ENCODE results near the gene BBS12. TPM values are rescaled to one million over a fixed set of nuclear protein-coding genes. Genes with fewer than 3 reads are reported as not detected.

BBS12 gene
- total and polyA plus RNA-seq, 2 experiments from 2014 or later: 5.2 to 7.1 TPM

GRCh38 chr4:122775987-122776836, 43.7 kb downstream of the BBS12 start:
- H2AFZ ChIP-seq: no peak overlapping the region; the same call in 1 of the 2 replicates
- H3K9me2 ChIP-seq (ENCODE audit: insufficient read depth): no peaks in the 10 kb centered on the region
- 89 to 92% methylated on average over 6 of the region's 6 CpGs for WGBS, 2 experiments (ENCODE audit: low coverage in 1 of 2, low lambda C conversion rate in 2 of 2, missing lambda C conversion rate in 2 of 2)
- H3K9ac ChIP-seq: no peak overlapping the region
- no peaks in the 10 kb centered on the region for H3K36me3 ChIP-seq (ENCODE audit: low read depth)
- no peaks in the 10 kb centered on the region for H4K20me1 ChIP-seq (ENCODE audit: insufficient read depth)
- TF ChIP-seq EZH2 (IDR thresholded peaks at IDR 0.05; ENCODE audit: insufficient read depth, poor library complexity, severe bottlenecking): no peak
- no peak for TF ChIP-seq EZH2phosphoT487 (IDR thresholded peaks at IDR 0.05; ENCODE audit: insufficient read depth, low read depth)
- H3K4me1 ChIP-seq (ENCODE audit: insufficient read depth): peaks cover 54% of the 10 kb centered on the region
- in situ Hi-C loops (cut with MboI): no loop called here
- H3F3A ChIP-seq (ENCODE audit: insufficient read depth): peaks cover 47% of the 10 kb centered on the region
- H3K27me3 ChIP-seq (replicated peaks; ENCODE audit: insufficient read depth): no peaks in the 10 kb centered on the region
- H3K4me3 ChIP-seq: no peak overlapping the region
- no peak for DNase-seq
- peaks cover 37% of the 10 kb centered on the region for H3K79me2 ChIP-seq (ENCODE audit: insufficient read depth)
- H3K9me3 ChIP-seq (ENCODE audit: low read depth): no peaks in the 10 kb centered on the region
- peak overlapping the region; percentile 79 for H3K27ac ChIP-seq
- H3K4me2 ChIP-seq (ENCODE audit: unreplicated experiment): no peak overlapping the region

DNA sequence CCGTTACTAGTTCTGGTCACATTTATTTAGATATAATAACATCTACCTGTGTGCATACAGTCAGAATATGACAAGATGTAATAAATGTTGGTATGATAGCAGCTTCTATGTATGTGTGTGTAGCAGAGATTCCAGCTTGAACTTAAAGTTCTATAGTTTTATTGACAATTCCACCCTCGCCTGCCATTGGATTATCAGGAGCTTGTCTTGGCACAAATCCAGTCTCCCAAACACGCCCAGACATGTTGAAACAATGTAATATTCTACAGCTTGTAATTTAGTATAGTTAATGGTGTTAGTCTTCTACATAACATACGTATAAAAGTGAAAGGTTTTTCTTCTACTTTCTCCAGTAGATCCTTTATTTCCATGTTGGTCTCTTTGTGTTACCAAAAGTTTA, 44.4 kb downstream of the BBS12 start:
- no peaks in the 10 kb centered on the region for H3K36me3 ChIP-seq (ENCODE audit: low read depth)
- H3K9me2 ChIP-seq (ENCODE audit: insufficient read depth): no peaks in the 10 kb centered on the region
- H3K9ac ChIP-seq: no peak overlapping the region
- no peak overlapping the region for H3K4me3 ChIP-seq
- no peak overlapping the region for H3K4me2 ChIP-seq (ENCODE audit: unreplicated experiment)
- no peak for DNase-seq
- 72 to 73% methylated on average over 4 of the region's 4 CpGs for WGBS, 2 experiments (ENCODE audit: low coverage in 1 of 2, low lambda C conversion rate in 2 of 2, missing lambda C conversion rate in 2 of 2)
- H3K27ac ChIP-seq: peak overlapping the region; percentile 79
- in situ Hi-C loops (cut with MboI): no loop called here
- H2AFZ ChIP-seq: no peak overlapping the region
- H3K27me3 ChIP-seq (replicated peaks; ENCODE audit: insufficient read depth): no peaks in the 10 kb centered on the region
- no peaks in the 10 kb centered on the region for H3K9me3 ChIP-seq (ENCODE audit: low read depth)
- H3F3A ChIP-seq (ENCODE audit: insufficient read depth): peaks cover 45% of the 10 kb centered on the region
- H3K4me1 ChIP-seq (ENCODE audit: insufficient read depth): peaks cover 54% of the 10 kb centered on the region
- no peak for TF ChIP-seq EZH2 (IDR thresholded peaks at IDR 0.05; ENCODE audit: insufficient read depth, poor library complexity, severe bottlenecking)
- TF ChIP-seq EZH2phosphoT487 (IDR thresholded peaks at IDR 0.05; ENCODE audit: insufficient read depth, low read depth): no peak
- H4K20me1 ChIP-seq (ENCODE audit: insufficient read depth): no peaks in the 10 kb centered on the region
- H3K79me2 ChIP-seq (ENCODE audit: insufficient read depth): peaks cover 44% of the 10 kb centered on the region

GRCh38 chr4:122777846-122778673, 45.6 kb downstream of the BBS12 start:
- Histone ChIP-seq H3K9ac (peak overlapping the region; percentile 9; the same call in 1 of the 2 replicates), H3K79me2 (ENCODE audit: insufficient read depth) (peaks cover 49% of the 10 kb centered on the region), H3F3A (ENCODE audit: insufficient read depth) (peaks cover 45% of the 10 kb centered on the region), H3K36me3 (ENCODE audit: low read depth) (no peaks in the 10 kb centered on the region), H2AFZ (no peak overlapping the region), H3K27ac (peak overlapping the region; percentile 79), H3K4me3 (peak overlapping the region; percentile 0; the same call in 1 of the 2 replicates), H3K27me3 (replicated peaks; ENCODE audit: insufficient read depth) (no peaks in the 10 kb centered on the region), H3K9me3 (ENCODE audit: low read depth) (no peaks in the 10 kb centered on the region), H4K20me1 (ENCODE audit: insufficient read depth) (no peaks in the 10 kb centered on the region), H3K4me1 (ENCODE audit: insufficient read depth) (peaks cover 54% of the 10 kb centered on the region), H3K4me2 (ENCODE audit: unreplicated experiment) (peak overlapping the region; percentile 45), H3K9me2 (ENCODE audit: insufficient read depth) (no peaks in the 10 kb centered on the region)
- DNase-seq: peak; percentile 91
- 44 to 51% methylated on average over 7 of the region's 7 CpGs for WGBS, 2 experiments (ENCODE audit: low coverage in 1 of 2, low lambda C conversion rate in 2 of 2, missing lambda C conversion rate in 2 of 2)
- TF ChIP-seq EZH2 (IDR thresholded peaks at IDR 0.05; ENCODE audit: insufficient read depth, poor library complexity, severe bottlenecking) (no peak), EZH2phosphoT487 (IDR thresholded peaks at IDR 0.05; ENCODE audit: insufficient read depth, low read depth) (peak; percentile 88)
- in situ Hi-C loops (cut with MboI): no loop called here

DNA sequence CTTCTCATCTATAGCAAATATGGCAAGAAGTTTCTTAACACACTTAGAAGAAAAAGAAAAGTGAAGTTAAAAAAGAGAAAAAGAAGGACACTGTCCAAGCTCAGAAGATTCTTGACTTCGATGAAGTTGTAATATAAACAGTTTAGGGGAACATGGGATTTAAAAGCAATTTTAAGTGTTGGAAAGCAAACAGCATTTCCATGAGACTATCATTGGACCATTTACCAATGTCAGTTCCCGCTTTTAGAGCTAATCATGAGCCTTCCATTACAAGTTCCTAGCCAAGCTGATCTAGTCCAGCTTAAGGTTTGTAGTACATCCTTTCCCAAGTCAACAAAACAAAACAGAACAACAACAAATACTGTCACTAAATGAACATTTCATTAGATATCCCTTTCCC, 49.0 kb downstream of the BBS12 start:
- H3K9me2 ChIP-seq (ENCODE audit: insufficient read depth): no peaks in the 10 kb centered on the region
- H3K9ac ChIP-seq: no peak overlapping the region
- H3K79me2 ChIP-seq (ENCODE audit: insufficient read depth): peaks cover 53% of the 10 kb centered on the region
- H3K36me3 ChIP-seq (ENCODE audit: low read depth): no peaks in the 10 kb centered on the region
- no peak overlapping the region; the same call in 1 of the 2 replicates for H3K27ac ChIP-seq
- 40 to 46% methylated on average over 2 of the region's 2 CpGs for WGBS, 2 experiments (ENCODE audit: low coverage in 1 of 2, low lambda C conversion rate in 2 of 2, missing lambda C conversion rate in 2 of 2)
- in situ Hi-C loops (cut with MboI): no loop called here
- no peak overlapping the region for H3K4me3 ChIP-seq
- peak overlapping the region; percentile 6 for H3K4me2 ChIP-seq (ENCODE audit: unreplicated experiment)
- H3K4me1 ChIP-seq (ENCODE audit: insufficient read depth): peaks cover 66% of the 10 kb centered on the region
- peak overlapping the region; percentile 12; the same call in 1 of the 2 replicates for H2AFZ ChIP-seq
- DNase-seq: no peak
- no peaks in the 10 kb centered on the region for H3K27me3 ChIP-seq (replicated peaks; ENCODE audit: insufficient read depth)
- TF ChIP-seq EZH2 (IDR thresholded peaks at IDR 0.05; ENCODE audit: insufficient read depth, poor library complexity, severe bottlenecking): no peak
- TF ChIP-seq EZH2phosphoT487 (IDR thresholded peaks at IDR 0.05; ENCODE audit: insufficient read depth, low read depth): no peak
- H4K20me1 ChIP-seq (ENCODE audit: insufficient read depth): no peaks in the 10 kb centered on the region
- peaks cover 60% of the 10 kb centered on the region for H3F3A ChIP-seq (ENCODE audit: insufficient read depth)
- no peaks in the 10 kb centered on the region for H3K9me3 ChIP-seq (ENCODE audit: low read depth)

Measured in GM23248 (cell line).